ENCODE results near the gene MAD2L1BP. TPM values are rescaled to one million over a fixed set of nuclear protein-coding genes. Genes with fewer than 3 reads are reported as not detected.

Gene MAD2L1BP
- polyA plus RNA-seq, 1 donor (not counting 4 experiments of a cell fraction or from before 2014, with no cell fraction given) = 34.2 TPM

DNA sequence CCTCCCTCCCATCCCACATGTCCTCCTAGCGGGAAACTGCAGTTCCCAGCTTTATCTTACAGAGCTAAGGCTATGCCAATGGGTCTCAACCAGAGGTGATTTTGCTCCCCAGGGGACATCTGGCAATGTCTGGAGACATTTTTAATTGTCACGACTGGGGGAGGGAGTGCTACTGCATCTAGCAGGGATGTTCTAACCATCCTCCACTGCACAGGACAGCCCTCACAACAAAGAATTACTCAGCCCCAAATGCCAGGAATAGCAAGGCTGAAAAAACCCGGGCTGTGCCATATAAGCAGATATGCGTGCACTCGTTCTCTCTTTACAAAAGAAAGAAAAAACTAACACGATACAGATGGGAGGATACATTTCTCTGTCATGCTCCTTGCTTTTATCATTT, 43.4 kb downstream of the MAD2L1BP start:
- no peak overlapping the region for H3K4me3 ChIP-seq (ENCODE audit: control insufficient read depth in 2 of 3, extremely low read depth in 1 of 3, insufficient read depth in 2 of 3, low read depth in 1 of 3, low read length in 3 of 3)
- peaks cover 26% of the 10 kb centered on the region for H3K79me2 ChIP-seq (ENCODE audit: control insufficient read depth, insufficient read depth, low read length)
- H3K9me1 ChIP-seq (ENCODE audit: control insufficient read depth, extremely low read depth, insufficient read depth, low read length) = peaks cover 2% of the 10 kb centered on the region
- H3K27ac ChIP-seq (ENCODE audit: control insufficient read depth, insufficient read depth, low read length) = no peak overlapping the region
- H3K36me3 ChIP-seq (ENCODE audit: control insufficient read depth in 2 of 2, extremely low read depth in 1 of 2, insufficient read depth in 2 of 2, low read length in 2 of 2) = peaks cover 22 to 59% of the 10 kb centered on the region in 2 experiments
- FAIRE-seq (no peak), DNase-seq (ENCODE audit: low read depth, low spot score) (no peak)
- H3K4me2 ChIP-seq (ENCODE audit: control insufficient read depth, extremely low read depth, insufficient read depth, low read depth, low read length) = no peak overlapping the region
- H3K9me3 ChIP-seq (ENCODE audit: control insufficient read depth, low read depth, low read length) = no peaks in the 10 kb centered on the region
- no peaks in the 10 kb centered on the region for H3K4me1 ChIP-seq (ENCODE audit: control insufficient read depth, extremely low read depth, insufficient read depth, low read length)
- H3K9ac ChIP-seq (ENCODE audit: control insufficient read depth, extremely low read depth, insufficient read depth, low read length) = no peak overlapping the region
- TF ChIP-seq EZH2 (IDR thresholded peaks at IDR 0.05; ENCODE audit: low read length) = no peak
- TF ChIP-seq, protein P1, sequence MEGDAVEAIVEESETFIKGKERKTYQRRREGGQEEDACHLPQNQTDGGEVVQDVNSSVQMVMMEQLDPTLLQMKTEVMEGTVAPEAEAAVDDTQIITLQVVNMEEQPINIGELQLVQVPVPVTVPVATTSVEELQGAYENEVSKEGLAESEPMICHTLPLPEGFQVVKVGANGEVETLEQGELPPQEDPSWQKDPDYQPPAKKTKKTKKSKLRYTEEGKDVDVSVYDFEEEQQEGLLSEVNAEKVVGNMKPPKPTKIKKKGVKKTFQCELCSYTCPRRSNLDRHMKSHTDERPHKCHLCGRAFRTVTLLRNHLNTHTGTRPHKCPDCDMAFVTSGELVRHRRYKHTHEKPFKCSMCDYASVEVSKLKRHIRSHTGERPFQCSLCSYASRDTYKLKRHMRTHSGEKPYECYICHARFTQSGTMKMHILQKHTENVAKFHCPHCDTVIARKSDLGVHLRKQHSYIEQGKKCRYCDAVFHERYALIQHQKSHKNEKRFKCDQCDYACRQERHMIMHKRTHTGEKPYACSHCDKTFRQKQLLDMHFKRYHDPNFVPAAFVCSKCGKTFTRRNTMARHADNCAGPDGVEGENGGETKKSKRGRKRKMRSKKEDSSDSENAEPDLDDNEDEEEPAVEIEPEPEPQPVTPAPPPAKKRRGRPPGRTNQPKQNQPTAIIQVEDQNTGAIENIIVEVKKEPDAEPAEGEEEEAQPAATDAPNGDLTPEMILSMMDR (optimal IDR thresholded peaks at IDR 0.05 in 1 of 3, IDR thresholded peaks at IDR 0.05 in 1 of 3, conservative IDR thresholded peaks at IDR 0.05 in 1 of 3; ENCODE audit: extremely low read depth in 1 of 3, insufficient read depth in 2 of 3, low read length in 3 of 3) = no peak
- H3K27me3 ChIP-seq (ENCODE audit: control insufficient read depth, extremely low read depth, insufficient read depth, low read length) = no peaks in the 10 kb centered on the region
- H4K20me1 ChIP-seq (ENCODE audit: control insufficient read depth, extremely low read depth, insufficient read depth, low read length) = no peaks in the 10 kb centered on the region
- dilution Hi-C loops (cut with MboI; ENCODE audit: extremely low pct_ligation_motif_present, low sequenced_read_pairs) = no loop called here
- no peak overlapping the region for H2AFZ ChIP-seq (ENCODE audit: control insufficient read depth, low read length)

DNA sequence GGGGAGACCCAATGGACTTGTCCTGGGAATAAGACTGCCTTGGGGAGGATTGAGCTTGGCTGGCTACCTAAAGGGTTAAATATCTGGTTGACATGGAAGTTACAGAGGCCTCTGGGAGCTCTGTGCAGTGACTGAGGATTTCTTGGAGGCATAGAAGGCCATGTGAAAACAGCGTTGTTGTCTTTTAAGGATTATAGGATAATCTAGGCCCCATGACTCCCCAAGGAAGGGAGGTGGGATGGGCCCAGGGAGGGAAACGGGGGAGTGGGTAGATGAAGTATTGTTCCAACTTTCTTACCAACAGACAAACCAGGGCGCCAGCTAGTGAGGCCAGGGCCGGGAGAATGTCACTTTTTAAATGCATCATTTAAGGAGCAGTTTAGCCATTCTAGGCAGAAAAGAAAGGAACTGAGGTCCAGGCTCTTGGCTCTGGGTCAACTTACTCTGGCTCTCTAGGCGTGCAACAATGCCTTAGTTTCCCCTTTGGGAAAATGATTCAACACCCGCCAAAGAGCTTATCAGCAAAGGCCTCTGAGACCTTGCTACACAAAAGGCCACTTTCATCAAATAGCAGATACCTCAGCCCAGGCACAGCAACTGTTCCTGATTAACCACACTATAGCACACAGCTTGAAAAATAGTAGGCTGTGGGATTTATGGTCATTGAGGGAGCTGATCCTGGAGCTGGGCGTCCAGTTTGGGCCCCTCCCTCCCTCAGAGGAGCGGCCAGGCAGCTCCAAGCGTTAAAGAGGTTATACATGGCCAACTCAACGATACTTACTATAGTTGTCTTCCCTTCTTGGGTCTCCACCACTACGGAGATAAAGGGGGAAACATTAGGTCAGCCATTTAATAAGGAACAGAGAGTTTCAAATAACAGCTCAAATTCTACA, 44.9 kb downstream of the MAD2L1BP start:
- TF ChIP-seq EZH2 (IDR thresholded peaks at IDR 0.05; ENCODE audit: low read length) = no peak
- TF ChIP-seq, protein P1 (optimal IDR thresholded peaks at IDR 0.05 in 1 of 3, IDR thresholded peaks at IDR 0.05 in 1 of 3, conservative IDR thresholded peaks at IDR 0.05 in 1 of 3; ENCODE audit: extremely low read depth in 1 of 3, insufficient read depth in 2 of 3, low read length in 3 of 3) = no peak
- Histone ChIP-seq H3K4me1 (ENCODE audit: control insufficient read depth, extremely low read depth, insufficient read depth, low read length) (no peaks in the 10 kb centered on the region), H3K4me3 (ENCODE audit: control insufficient read depth in 2 of 3, extremely low read depth in 1 of 3, insufficient read depth in 2 of 3, low read depth in 1 of 3, low read length in 3 of 3) (no peak overlapping the region), H3K9me3 (ENCODE audit: control insufficient read depth, low read depth, low read length) (no peaks in the 10 kb centered on the region), H2AFZ (ENCODE audit: control insufficient read depth, low read length) (no peak overlapping the region), H3K9me1 (ENCODE audit: control insufficient read depth, extremely low read depth, insufficient read depth, low read length) (peaks cover 2% of the 10 kb centered on the region), H4K20me1 (ENCODE audit: control insufficient read depth, extremely low read depth, insufficient read depth, low read length) (no peaks in the 10 kb centered on the region), H3K79me2 (ENCODE audit: control insufficient read depth, insufficient read depth, low read length) (peaks cover 40% of the 10 kb centered on the region), H3K27me3 (ENCODE audit: control insufficient read depth, extremely low read depth, insufficient read depth, low read length) (no peaks in the 10 kb centered on the region), H3K9ac (ENCODE audit: control insufficient read depth, extremely low read depth, insufficient read depth, low read length) (no peak overlapping the region), H3K27ac (ENCODE audit: control insufficient read depth, insufficient read depth, low read length) (no peak overlapping the region), H3K4me2 (ENCODE audit: control insufficient read depth, extremely low read depth, insufficient read depth, low read depth, low read length) (no peak overlapping the region), H3K36me3 (ENCODE audit: control insufficient read depth in 2 of 2, extremely low read depth in 1 of 2, insufficient read depth in 2 of 2, low read length in 2 of 2) (peaks cover 13 to 44% of the 10 kb centered on the region in 2 experiments)
- dilution Hi-C loops (cut with MboI; ENCODE audit: extremely low pct_ligation_motif_present, low sequenced_read_pairs) = no loop called here
- no peak for DNase-seq (ENCODE audit: low read depth, low spot score)
- FAIRE-seq = no peak

All from keratinocyte (primary cell).